Smooth muscle cell (in vitro differentiated cells): ENCODE results near the gene CSNK1E. TPM values are rescaled to one million over a fixed set of nuclear protein-coding genes. Genes with fewer than 3 reads are reported as not detected.

Experiments used
- DNase-seq: peaks from one replicate; lab custom pipeline; 2025; ENCODE audit not compliant: unreplicated experiment; lab: John Stamatoyannopoulos, UW
- H2AFZ ChIP-seq: fragments of 200-600 bp; sonication (generic); 2 replicates; pipeline ENCODE4 v1.6.0; 2016; ENCODE audit warnings: antibody characterized with exemption, low read depth, mild to moderate bottlenecking
- H3F3A ChIP-seq: fragments of 200-600 bp; sonication (generic); 2 replicates; pipeline ENCODE4 v1.6.0; 2017; ENCODE audit warnings: antibody characterized with exemption, low read depth
- H3K27ac ChIP-seq: fragments of 200-600 bp; sonication (generic); 2 replicates; pipeline ENCODE4 v1.5.1; 2016; ENCODE audit warnings: low read depth, mild to moderate bottlenecking
- H3K27me3 ChIP-seq: fragments of 200-600 bp; sonication (generic); 2 replicates; pipeline ENCODE4 v1.6.1; 2016; ENCODE audit warnings: low read depth, mild to moderate bottlenecking
- H3K36me3 ChIP-seq: fragments of 200-600 bp; sonication (generic); 2 replicates; pipeline ENCODE4 v1.5.1; 2016; ENCODE audit warnings: low read depth
- H3K4me1 ChIP-seq: fragments of 200-600 bp; sonication (generic); 2 replicates; pipeline ENCODE4 v1.5.1; 2016; ENCODE audit warnings: low read depth
- H3K4me2 ChIP-seq: fragments of 200-600 bp; sonication (generic); 2 replicates; pipeline ENCODE4 v1.6.0; 2016; ENCODE audit warnings: mild to moderate bottlenecking
- H3K4me3 ChIP-seq: fragments of 200-600 bp; sonication (generic); 2 replicates; pipeline ENCODE4 v1.5.1; 2016; ENCODE audit warnings: mild to moderate bottlenecking
- H3K79me2 ChIP-seq: fragments of 200-600 bp; sonication (generic); 2 replicates; pipeline ENCODE4 v1.6.0; 2016; ENCODE audit warnings: low read depth, mild to moderate bottlenecking
- H3K9ac ChIP-seq: fragments of 200-600 bp; sonication (generic); 2 replicates; pipeline ENCODE4 v1.6.0; 2016; ENCODE audit warnings: low read depth
- H3K9me3 ChIP-seq: fragments of 200-600 bp; sonication (generic); replicated peaks from 2 replicates; pipeline ENCODE4 v1.5.1; 2016; ENCODE audit warnings: low read depth
- H4K20me1 ChIP-seq: fragments of 200-600 bp; sonication (generic); 2 replicates; pipeline ENCODE4 v1.6.0; 2016; ENCODE audit warnings: low read depth
- WGBS: methylation state at CpG from one replicate; pipeline ENCODE4 v1.1.7; 2016; ENCODE audit warnings: low lambda C conversion rate; 5-methylcytosine and 5-hydroxymethylcytosine counted together
- polyA plus RNA-seq: library from polyadenylated mRNA; unstranded; fragments of >200 nt; fragmentation: Nextera tagmentation; extraction: Ambion mirVana; gene quantifications from 2 replicates; pipeline ENCODE4 v1.2.1, GENCODE V29; 2016
- total RNA-seq: library from RNA; depleted of rRNA; stranded (reverse); fragments of >200 nt; gene quantifications from 2 replicates; pipeline ENCODE4 v1.2.3, GENCODE V29; 2014
- TF ChIP-seq, protein P1 (sequence below): fragments of 200-600 bp; sonication (generic); IDR thresholded peaks from 2 replicates; pipeline ENCODE4 v1.5.1; 2017; ENCODE audit warnings: borderline replicate concordance, mild to moderate bottlenecking, antibody characterized with exemption; ENCODE audit not compliant: insufficient read depth, poor library complexity, severe bottlenecking

The CSNK1E gene
- total and polyA plus RNA-seq, 2 experiments from 2014 or later = 94.7 to 154 TPM

DNA sequence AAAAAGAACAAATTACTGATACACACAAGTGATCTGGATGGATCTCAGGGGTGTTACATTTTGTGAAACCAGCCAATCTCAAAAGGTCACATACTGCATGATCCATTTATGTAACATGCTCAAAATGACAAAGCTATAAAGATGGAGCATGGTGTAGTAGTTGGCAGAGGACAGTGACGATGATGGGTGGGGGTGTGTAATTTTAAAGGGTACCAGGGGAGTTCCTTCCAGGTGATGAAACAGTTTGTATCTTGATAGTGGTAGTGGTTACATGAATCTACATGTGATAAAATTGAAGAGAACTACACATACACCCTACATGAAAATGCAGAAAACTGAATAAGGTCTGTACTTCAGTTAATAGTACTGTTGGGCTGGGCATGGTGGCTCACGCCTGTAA is 61.5 kb downstream of the CSNK1E start:
- H3K79me2 ChIP-seq = peaks cover 99% of the 10 kb centered on the region
- H3K36me3 ChIP-seq = no peaks in the 10 kb centered on the region
- TF ChIP-seq, protein P1, sequence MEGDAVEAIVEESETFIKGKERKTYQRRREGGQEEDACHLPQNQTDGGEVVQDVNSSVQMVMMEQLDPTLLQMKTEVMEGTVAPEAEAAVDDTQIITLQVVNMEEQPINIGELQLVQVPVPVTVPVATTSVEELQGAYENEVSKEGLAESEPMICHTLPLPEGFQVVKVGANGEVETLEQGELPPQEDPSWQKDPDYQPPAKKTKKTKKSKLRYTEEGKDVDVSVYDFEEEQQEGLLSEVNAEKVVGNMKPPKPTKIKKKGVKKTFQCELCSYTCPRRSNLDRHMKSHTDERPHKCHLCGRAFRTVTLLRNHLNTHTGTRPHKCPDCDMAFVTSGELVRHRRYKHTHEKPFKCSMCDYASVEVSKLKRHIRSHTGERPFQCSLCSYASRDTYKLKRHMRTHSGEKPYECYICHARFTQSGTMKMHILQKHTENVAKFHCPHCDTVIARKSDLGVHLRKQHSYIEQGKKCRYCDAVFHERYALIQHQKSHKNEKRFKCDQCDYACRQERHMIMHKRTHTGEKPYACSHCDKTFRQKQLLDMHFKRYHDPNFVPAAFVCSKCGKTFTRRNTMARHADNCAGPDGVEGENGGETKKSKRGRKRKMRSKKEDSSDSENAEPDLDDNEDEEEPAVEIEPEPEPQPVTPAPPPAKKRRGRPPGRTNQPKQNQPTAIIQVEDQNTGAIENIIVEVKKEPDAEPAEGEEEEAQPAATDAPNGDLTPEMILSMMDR = no peak
- no peaks in the 10 kb centered on the region for H3F3A ChIP-seq
- 100% methylated on average over 2 of the region's 2 CpGs for WGBS
- DNase-seq = no peak
- H3K4me2 ChIP-seq = no peak overlapping the region
- no peaks in the 10 kb centered on the region for H3K9me3 ChIP-seq
- no peak overlapping the region for H3K27ac ChIP-seq
- no peak overlapping the region for H3K9ac ChIP-seq
- H3K4me3 ChIP-seq = no peak overlapping the region
- H2AFZ ChIP-seq = no peak overlapping the region
- H4K20me1 ChIP-seq = peaks cover 100% of the 10 kb centered on the region
- peaks cover 16% of the 10 kb centered on the region for H3K4me1 ChIP-seq
- H3K27me3 ChIP-seq = no peaks in the 10 kb centered on the region

DNA sequence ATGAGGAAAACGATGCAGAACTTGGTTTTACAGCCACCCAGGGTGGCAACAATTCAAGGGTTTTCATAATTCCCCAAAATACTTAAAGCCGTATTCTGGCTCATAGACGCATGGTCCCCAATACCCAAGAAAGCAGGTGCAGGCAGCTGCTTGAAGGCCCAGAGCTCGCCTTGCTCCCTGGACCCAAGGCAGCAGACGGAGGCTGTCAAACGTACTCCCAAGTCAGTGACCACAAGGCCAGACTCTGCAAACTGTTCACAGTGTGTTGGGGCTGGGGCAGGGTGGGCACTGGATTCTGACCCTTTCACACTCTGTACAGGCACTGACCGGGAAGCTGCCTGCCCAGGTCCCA is 65.9 kb downstream of the CSNK1E start:
- H3K27ac ChIP-seq = no peak overlapping the region
- peaks cover 85% of the 10 kb centered on the region for H3K79me2 ChIP-seq
- no peak overlapping the region for H3K4me2 ChIP-seq
- DNase-seq = no peak
- H2AFZ ChIP-seq = no peak overlapping the region
- H3F3A ChIP-seq = no peaks in the 10 kb centered on the region
- H4K20me1 ChIP-seq = peaks cover 100% of the 10 kb centered on the region
- no peaks in the 10 kb centered on the region for H3K9me3 ChIP-seq
- no peaks in the 10 kb centered on the region for H3K27me3 ChIP-seq
- no peaks in the 10 kb centered on the region for H3K4me1 ChIP-seq
- over 99% methylated on average over 7 of the region's 7 CpGs for WGBS
- TF ChIP-seq, protein P1 = no peak
- H3K36me3 ChIP-seq = no peaks in the 10 kb centered on the region
- no peak overlapping the region for H3K9ac ChIP-seq
- H3K4me3 ChIP-seq = no peak overlapping the region

DNA sequence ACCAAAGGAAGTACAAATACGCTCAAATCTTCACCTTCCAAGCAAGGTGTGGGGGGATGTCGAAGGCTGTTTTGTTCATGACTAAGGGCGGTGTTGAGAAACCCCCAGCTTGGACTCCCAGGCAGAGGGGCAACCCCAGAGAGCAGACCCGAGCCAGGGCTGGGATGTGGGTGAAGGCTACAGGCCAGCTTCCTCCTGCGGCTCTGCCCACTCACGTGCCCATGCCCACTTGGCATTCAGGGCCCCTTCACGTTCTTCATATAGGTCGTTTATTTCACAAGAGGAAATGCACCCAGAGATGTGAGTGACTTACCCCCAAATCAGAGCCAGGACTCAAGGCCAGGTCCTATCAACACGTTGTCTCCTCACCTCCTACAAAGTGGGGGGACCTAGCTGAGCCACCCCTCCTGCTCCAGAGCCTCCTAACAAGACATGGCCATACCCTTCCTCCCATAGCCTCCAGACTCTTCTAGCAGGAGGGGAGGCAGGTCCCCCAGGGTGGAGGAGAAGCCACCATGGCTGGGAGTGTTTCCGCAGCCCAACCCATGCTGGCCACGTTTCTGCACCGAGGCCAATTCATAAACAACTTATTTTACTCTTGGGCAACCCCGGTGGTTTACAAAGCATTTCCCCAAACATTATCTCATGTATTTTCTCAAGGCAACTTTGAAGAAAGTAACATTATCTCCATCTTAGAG is 66.4 kb downstream of the CSNK1E start:
- Histone ChIP-seq H3K4me2 (no peak overlapping the region), H3K36me3 (no peaks in the 10 kb centered on the region), H3K4me3 (no peak overlapping the region), H4K20me1 (peaks cover 100% of the 10 kb centered on the region), H3K9ac (no peak overlapping the region), H3K79me2 (peaks cover 79% of the 10 kb centered on the region), H2AFZ (no peak overlapping the region), H3K27ac (no peak overlapping the region), H3K9me3 (no peaks in the 10 kb centered on the region), H3F3A (no peaks in the 10 kb centered on the region), H3K4me1 (no peaks in the 10 kb centered on the region), H3K27me3 (no peaks in the 10 kb centered on the region)
- TF ChIP-seq, protein P1 = no peak
- DNase-seq = no peak
- 98% methylated on average over 13 of the region's 13 CpGs for WGBS
